Astrocyte of the cerebellum (primary cell): ENCODE data around the gene AURKAIP1.

Experiments
- DNase-seq: peaks from one replicate; pipeline ENCODE4 v3.0.0-alpha.2; 2011; ENCODE audit warnings: low read depth
- H3K4me3 ChIP-seq: 2 replicates; pipeline ENCODE4 v1.5.1; 2011; ENCODE audit warnings: mild to moderate bottlenecking, low read depth, low read length, moderate library complexity
- in situ Hi-C: cut with HindIII; loops from 2 replicates; pipeline ENCODE4 v1.10.0; 2017; ENCODE audit warnings: low sequenced_read_pairs
- TF ChIP-seq, protein P1 (sequence below): IDR thresholded peaks from 2 replicates; pipeline ENCODE4 v1.5.1; 2012; ENCODE audit warnings: low read length, low read depth, moderate library complexity, mild to moderate bottlenecking; ENCODE audit errors: missing control alignments

AURKAIP1 gene

DNA sequence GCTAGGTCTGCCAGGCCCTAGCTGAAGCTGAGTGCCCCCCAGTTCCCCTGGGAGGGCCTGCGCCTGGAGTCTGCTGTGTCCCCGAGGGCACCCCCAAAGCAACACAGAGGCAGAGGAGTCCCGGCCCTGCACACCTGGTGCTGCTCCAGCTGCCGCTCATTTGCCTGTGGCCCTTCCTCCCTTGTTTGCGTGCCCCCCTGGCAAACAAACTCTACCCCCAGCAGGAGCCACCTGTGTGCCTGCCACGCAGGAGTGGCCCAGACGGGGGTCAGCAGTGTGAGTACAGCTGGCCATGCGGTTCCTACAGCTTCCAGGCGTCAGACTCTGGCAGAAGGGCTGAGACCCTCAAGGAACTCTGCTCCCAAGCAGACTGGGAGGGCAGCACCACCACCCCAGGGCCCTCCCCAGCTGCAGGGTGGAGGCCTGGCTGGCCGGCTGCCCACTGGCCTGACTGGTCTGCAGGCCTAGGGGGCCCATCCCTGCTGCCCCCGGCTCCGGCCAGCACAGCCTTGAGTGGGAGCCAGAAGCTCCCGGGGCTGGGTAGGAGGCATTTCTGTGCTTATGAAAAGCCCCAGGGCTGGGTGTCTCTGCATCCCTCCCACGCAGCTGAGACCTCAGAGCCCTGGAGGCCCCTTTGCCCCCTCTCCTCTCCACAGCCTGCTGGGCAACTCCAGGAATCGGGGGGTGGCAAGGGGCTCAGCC, 44.5 kb downstream of the AURKAIP1 start:
- in situ Hi-C loops = no loop called here
- no peak overlapping the region for H3K4me3 ChIP-seq
- no peak for DNase-seq
- TF ChIP-seq, protein P1, sequence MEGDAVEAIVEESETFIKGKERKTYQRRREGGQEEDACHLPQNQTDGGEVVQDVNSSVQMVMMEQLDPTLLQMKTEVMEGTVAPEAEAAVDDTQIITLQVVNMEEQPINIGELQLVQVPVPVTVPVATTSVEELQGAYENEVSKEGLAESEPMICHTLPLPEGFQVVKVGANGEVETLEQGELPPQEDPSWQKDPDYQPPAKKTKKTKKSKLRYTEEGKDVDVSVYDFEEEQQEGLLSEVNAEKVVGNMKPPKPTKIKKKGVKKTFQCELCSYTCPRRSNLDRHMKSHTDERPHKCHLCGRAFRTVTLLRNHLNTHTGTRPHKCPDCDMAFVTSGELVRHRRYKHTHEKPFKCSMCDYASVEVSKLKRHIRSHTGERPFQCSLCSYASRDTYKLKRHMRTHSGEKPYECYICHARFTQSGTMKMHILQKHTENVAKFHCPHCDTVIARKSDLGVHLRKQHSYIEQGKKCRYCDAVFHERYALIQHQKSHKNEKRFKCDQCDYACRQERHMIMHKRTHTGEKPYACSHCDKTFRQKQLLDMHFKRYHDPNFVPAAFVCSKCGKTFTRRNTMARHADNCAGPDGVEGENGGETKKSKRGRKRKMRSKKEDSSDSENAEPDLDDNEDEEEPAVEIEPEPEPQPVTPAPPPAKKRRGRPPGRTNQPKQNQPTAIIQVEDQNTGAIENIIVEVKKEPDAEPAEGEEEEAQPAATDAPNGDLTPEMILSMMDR = no peak

DNA sequence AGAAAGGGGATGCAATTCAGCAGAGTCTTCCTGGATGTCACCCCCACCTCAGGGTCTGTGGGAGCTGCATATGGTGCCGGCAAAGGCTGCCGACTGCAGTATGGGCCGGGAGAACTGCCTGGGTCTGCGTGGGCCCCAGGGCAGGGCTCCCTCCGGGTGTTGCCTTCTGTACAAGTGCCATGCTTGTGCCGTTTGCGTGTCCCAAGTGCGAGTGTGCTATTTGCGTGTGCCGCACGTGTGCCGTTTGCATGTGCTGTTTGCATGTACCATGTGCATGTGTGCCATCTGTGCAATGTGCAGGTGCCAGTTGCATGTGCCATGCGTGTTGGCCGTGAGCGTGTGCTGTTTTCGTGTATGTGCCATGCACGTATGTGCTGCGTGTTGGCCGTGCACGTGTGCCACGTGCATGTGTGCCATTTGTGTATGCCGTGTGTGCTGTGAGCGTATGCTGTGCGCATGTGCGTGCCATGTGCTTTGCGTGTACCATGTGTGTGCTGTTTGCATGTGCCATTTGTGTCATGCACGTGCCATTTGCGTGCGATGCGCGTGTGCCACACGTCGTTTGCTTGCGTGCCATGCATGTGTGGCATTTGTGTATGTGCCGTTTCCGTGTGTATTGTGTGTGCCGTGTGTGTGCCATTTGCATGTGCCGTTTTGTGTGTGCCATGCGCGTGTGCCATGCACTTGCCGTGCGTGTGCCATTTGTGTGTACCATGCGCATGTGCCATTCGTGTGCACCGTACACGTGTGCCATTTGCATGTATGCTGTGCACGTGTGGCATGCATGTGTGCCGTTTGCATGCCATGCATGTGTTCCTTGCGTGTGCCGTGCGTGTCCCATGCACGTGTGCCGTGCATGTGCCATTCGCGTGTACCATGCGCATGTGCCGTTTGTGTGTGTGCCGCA, 45.5 kb downstream of the AURKAIP1 start:
- TF ChIP-seq, protein P1 = no peak
- in situ Hi-C loops = no loop called here
- H3K4me3 ChIP-seq = no peak overlapping the region
- DNase-seq = no peak

DNA sequence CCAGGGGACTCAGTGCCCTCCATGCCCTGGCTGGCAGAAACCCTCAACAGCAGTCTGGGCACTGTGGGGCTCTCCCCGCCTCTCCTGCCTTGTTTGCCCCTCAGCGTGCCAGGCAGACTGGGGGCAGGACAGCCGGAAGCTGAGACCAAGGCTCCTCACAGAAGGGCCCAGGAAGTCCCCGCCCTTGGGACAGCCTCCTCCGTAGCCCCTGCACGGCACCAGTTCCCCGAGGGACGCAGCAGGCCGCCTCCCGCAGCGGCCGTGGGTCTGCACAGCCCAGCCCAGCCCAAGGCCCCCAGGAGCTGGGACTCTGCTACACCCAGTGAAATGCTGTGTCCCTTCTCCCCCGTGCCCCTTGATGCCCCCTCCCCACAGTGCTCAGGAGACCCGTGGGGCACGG, 46.8 kb downstream of the AURKAIP1 start:
- TF ChIP-seq, protein P1 = no peak
- no peak overlapping the region for H3K4me3 ChIP-seq
- DNase-seq = no peak
- in situ Hi-C loops = no loop called here

DNA sequence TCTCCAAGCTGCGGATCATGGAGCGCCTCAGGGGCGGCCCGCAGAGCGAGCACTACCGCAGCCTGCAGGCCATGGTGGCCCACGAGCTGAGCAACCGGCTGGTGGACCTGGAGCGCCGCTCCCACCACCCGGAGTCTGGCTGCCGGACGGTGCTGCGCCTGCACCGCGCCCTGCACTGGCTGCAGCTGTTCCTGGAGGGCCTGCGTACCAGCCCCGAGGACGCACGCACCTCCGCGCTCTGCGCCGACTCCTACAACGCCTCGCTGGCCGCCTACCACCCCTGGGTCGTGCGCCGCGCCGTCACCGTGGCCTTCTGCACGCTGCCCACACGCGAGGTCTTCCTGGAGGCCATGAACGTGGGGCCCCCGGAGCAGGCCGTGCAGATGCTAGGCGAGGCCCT, 47.7 kb downstream of the AURKAIP1 start:
- in situ Hi-C loops = no loop called here
- no peak overlapping the region for H3K4me3 ChIP-seq
- DNase-seq = no peak
- TF ChIP-seq, protein P1 = no peak

DNA sequence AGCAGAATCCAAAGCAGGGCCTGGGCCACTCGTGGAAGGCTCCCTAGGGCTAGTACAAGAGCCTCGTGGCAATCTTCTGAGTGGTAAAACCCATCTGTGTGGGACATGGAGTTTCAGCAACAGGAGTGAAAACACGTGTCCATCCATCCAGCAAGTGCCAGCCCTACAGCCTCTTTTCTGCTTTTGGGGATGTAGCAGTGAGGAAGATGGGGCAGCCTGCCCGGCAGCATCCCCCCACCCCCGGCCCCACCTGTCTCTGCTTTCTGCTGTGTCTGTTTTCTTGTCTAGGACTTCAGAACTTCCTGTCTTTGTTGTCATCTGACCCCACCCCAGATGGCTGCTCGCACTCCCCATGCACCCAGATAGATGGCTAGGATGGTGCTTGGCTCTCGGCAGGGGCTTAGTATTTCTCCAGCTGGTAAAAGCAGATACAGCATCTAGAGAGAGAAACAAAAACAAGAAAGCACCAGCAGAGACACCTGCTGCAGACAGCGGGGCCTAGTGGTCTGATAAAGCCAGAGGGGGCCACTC, 48.9 kb downstream of the AURKAIP1 start:
- no peak for DNase-seq
- H3K4me3 ChIP-seq = peak overlapping the region; percentile 85
- in situ Hi-C loops = no loop called here
- TF ChIP-seq, protein P1 = no peak

DNA sequence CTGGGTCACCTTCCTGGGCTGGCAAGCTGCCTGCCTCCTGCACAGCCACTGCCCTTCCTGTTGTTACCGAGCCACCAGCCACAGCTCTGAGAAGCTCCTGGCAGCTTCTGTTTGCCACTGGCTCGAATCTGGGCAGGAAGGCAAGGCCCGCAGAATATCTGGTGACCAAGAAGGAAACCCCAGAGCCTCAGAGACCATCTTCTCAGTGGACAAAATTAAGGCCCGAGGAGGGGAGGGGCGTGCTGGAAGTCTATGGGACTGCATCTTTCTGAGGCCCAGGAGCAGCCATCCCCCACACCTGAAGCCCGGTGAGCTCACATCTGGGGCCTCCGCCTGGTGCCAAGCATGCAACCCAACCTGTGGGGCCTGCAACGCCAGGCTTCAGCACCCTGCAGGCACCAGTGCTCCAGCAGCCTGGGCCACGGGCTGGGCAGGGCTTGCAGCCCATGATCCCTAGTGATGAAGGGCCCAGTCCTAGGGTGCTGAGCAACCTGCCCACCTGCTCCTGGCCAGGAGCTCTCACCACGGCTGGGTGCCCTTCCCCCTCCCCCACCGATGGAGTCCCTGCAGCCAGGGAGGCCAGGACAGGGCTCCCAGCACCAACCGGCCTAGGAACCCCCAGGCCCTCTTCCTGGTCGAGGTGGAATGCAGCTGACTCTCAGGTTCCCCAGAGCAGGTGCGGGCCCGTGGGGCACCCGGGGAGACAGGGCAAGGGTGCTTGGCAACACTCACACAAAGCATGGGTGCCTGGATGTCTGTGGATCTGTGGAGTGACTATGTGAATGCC, 49.5 kb downstream of the AURKAIP1 start:
- peak overlapping the region; percentile 85 for H3K4me3 ChIP-seq
- TF ChIP-seq, protein P1 = no peak
- in situ Hi-C loops = no loop called here
- DNase-seq = no peak
